SK-N-SH (cell line): ENCODE data around the gene CERS6. TPM values are rescaled to one million over a fixed set of nuclear protein-coding genes. Genes with fewer than 3 reads are reported as not detected.

Experiments
- CTCF ChIA-PET: fragments of 300-600, 350-600 bp; formaldehyde crosslinking; extraction: SDS; loops from one replicate; lab custom pipeline; 2021; lab: Yijun Ruan, JAX
- POLR2A ChIA-PET: fragments of 350-600 bp; sonication (Branson Sonifier 250); formaldehyde crosslinking; extraction: SDS; loops from one replicate; lab custom pipeline; 2020; ENCODE audit warnings: antibody characterized with exemption, inconsistent platforms; lab: Yijun Ruan, JAX
- DNase-seq: peaks from one replicate; pipeline ENCODE4 v3.0.0; 2012
- H2AFZ ChIP-seq: fragments of 200-600 bp; sonication (generic); 2 replicates; pipeline ENCODE4 v1.8.1; 2016; ENCODE audit warnings: antibody characterized with exemption, mild to moderate bottlenecking, low read depth
- H3F3A ChIP-seq: fragments of 200-600 bp; sonication (generic); replicated peaks from 2 replicates; pipeline ENCODE3; 2016; ENCODE audit warnings: antibody characterized with exemption, mild to moderate bottlenecking; ENCODE audit not compliant: insufficient read depth
- H3K27ac ChIP-seq, 2 experiments: fragments of 200-500 bp in 1 of 2; fragments of 200-600 bp in 1 of 2; sonication (Bioruptor generic) in 1 of 2; sonication (generic), shearing (Covaris generic) in 1 of 2; 2 replicates each; pipeline versions ENCODE4 v1.5.1 to v1.6.1; 2014 to 2016; ENCODE audit warnings: low read depth in 2 of 2, inconsistent platforms in 1 of 2, low read length in 1 of 2, mild to moderate bottlenecking in 1 of 2, mixed read lengths in 1 of 2
- H3K27me3 ChIP-seq: fragments of 200-600 bp; sonication (generic), shearing (Covaris generic); 2 replicates; pipeline ENCODE4 v1.6.1; 2016; ENCODE audit warnings: mixed run types; ENCODE audit not compliant: insufficient read depth
- H3K36me3 ChIP-seq, 2 experiments: fragments of 200-500 bp in 1 of 2; fragments of 200-600 bp in 1 of 2; sonication (Bioruptor generic) in 1 of 2; sonication (generic) in 1 of 2; replicated peaks in 1 of 2; 2 replicates each; pipeline versions ENCODE3 to v1.5.1; 2014 to 2016; ENCODE audit warnings: low read length in 1 of 2, mild to moderate bottlenecking in 1 of 2; ENCODE audit not compliant: insufficient read depth in 2 of 2, control insufficient read depth in 1 of 2
- H3K4me1 ChIP-seq, 2 experiments: fragments of 200-500 bp in 1 of 2; fragments of 200-600 bp in 1 of 2; sonication (Bioruptor generic) in 1 of 2; sonication (generic), shearing (Covaris generic) in 1 of 2; 2 replicates each; pipeline versions ENCODE4 v1.5.1 to v1.6.1; 2014 to 2016; ENCODE audit warnings: low read depth in 1 of 2, low read length in 1 of 2, mixed run types in 1 of 2; ENCODE audit not compliant: insufficient read depth in 2 of 2, control insufficient read depth in 1 of 2
- H3K4me2 ChIP-seq: fragments of 200-600 bp; sonication (generic), shearing (Covaris generic); 2 replicates; pipeline ENCODE4 v1.6.1; 2017; ENCODE audit warnings: mixed run types
- H3K4me3 ChIP-seq, 2 experiments: fragments of 200-500 bp in 1 of 2; fragments of 200-600 bp in 1 of 2; sonication (Bioruptor generic) in 1 of 2; sonication (generic), shearing (Covaris generic) in 1 of 2; 2 replicates each; pipeline versions ENCODE4 v1.5.1 to v1.8.1; 2014 to 2016; ENCODE audit warnings: low read depth in 2 of 2, inconsistent platforms in 1 of 2, low read length in 1 of 2, mild to moderate bottlenecking in 1 of 2, mixed read lengths in 1 of 2, moderate library complexity in 1 of 2
- H3K79me2 ChIP-seq: fragments of 200-600 bp; sonication (generic); 2 replicates; pipeline ENCODE4 v1.8.1; 2017; ENCODE audit warnings: mild to moderate bottlenecking; ENCODE audit not compliant: insufficient read depth
- H3K9ac ChIP-seq: fragments of 200-600 bp; sonication (generic); 2 replicates; pipeline ENCODE4 v1.6.1; 2017; ENCODE audit warnings: mixed run types
- H3K9me2 ChIP-seq: fragments of 200-600 bp; sonication (generic); 2 replicates; pipeline ENCODE4 v1.6.1; 2017; ENCODE audit warnings: mixed run types
- H3K9me3 ChIP-seq: fragments of 200-600 bp; sonication (generic); 2 replicates; pipeline ENCODE4 v1.6.1; 2017; ENCODE audit warnings: mixed run types, mild to moderate bottlenecking, moderate library complexity
- H4K20me1 ChIP-seq: fragments of 200-600 bp; sonication (generic); 2 replicates; pipeline ENCODE4 v1.6.1; 2017; ENCODE audit warnings: mild to moderate bottlenecking, mixed run types; ENCODE audit not compliant: insufficient read depth
- ELF1 ChIP-seq: IDR thresholded peaks from 2 replicates; pipeline ENCODE4 v1.4.0; 2012
- EZH2phosphoT487 ChIP-seq: fragments of 200-600 bp; sonication (generic); IDR thresholded peaks from 2 replicates; pipeline ENCODE4 v1.6.1; 2017; ENCODE audit warnings: low read depth, mixed run types, mild to moderate bottlenecking, antibody characterized with exemption, moderate library complexity, borderline replicate concordance
- GATA2 ChIP-seq: sonication (generic); formaldehyde crosslinking; IDR thresholded peaks from 2 replicates; pipeline ENCODE4 v1.5.0; 2020; ENCODE audit warnings: mild to moderate bottlenecking, missing genetic modification reagents
- MXI1 ChIP-seq: IDR thresholded peaks from 2 replicates; pipeline ENCODE4 v1.6.1; 2012; ENCODE audit warnings: mild to moderate bottlenecking, low read depth, low read length, improper control_type of control experiment
- POLR2AphosphoS5 ChIP-seq: IDR thresholded peaks from 2 replicates; pipeline ENCODE4 v1.6.1; 2012; ENCODE audit warnings: low read depth, low read length
- TEAD4 ChIP-seq: IDR thresholded peaks from 2 replicates; pipeline ENCODE4 v1.4.0; 2012; ENCODE audit warnings: mild to moderate bottlenecking, borderline replicate concordance; ENCODE audit not compliant: insufficient read depth
- YY1 ChIP-seq: IDR thresholded peaks from 2 replicates; pipeline ENCODE4 v1.4.0; 2012; ENCODE audit warnings: low read depth, mild to moderate bottlenecking
- WGBS: methylation state at CpG from one replicate; pipeline ENCODE4 v1.1.6; 2017; ENCODE audit warnings: low lambda C conversion rate; 5-methylcytosine and 5-hydroxymethylcytosine counted together
- polyA plus RNA-seq, 3 experiments: library from polyadenylated mRNA; depleted of rRNA; stranded (reverse); fragments of >200 nt; gene quantifications; 2 replicates each; pipeline ENCODE4 v1.2.3, GENCODE V29; 2012
- TF ChIP-seq, protein P1 (sequence below): IDR thresholded peaks from 2 replicates; pipeline ENCODE4 v1.4.0; 2012; ENCODE audit warnings: low read depth, borderline replicate concordance
- TF ChIP-seq, protein P2 (sequence below): fragments of 150-350 bp; IDR thresholded peaks from 2 replicates; pipeline ENCODE4 v1.6.1; 2017; ENCODE audit warnings: antibody characterized with exemption, low read length, low read depth, borderline replicate concordance
- TF ChIP-seq, protein P3 (sequence below): fragments of 200-600 bp; sonication (generic); IDR thresholded peaks from 2 replicates; pipeline ENCODE4 v1.6.1; 2017; ENCODE audit warnings: antibody characterized with exemption, mild to moderate bottlenecking, moderate library complexity

Gene CERS6
- polyA plus RNA-seq, 1 of the 3 experiments (the other 2 are of a cell fraction), result 1.8 TPM

DNA sequence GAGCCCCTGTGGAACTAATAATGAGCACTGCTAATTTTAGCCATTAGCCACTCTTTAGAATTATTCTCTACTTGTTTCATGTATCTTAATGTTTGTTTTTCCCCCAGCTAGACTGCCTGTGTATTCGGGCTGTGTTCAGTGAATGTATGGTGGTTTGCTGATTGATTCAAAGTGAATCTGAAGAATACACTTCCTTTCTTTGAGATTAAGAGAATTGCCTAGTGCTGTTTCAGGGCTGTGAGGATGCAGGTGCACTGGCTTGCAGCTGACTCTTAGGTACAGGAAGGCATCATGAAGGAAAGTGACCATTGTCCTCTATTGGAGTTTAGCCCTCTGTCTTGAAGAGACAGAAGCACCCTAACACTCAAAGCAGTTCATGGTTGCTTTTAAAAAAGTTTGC lies 138.7 kb downstream of the CERS6 start:
- H3K36me3 ChIP-seq, result no peaks in the 10 kb centered on the region
- H3K9me3 ChIP-seq, result no peaks in the 10 kb centered on the region
- no peak overlapping the region for H3K9ac ChIP-seq
- ChIA-PET CTCF (no interaction called here), POLR2A (no interaction called here)
- H3K27ac ChIP-seq, result no peak overlapping the region
- H3K4me3 ChIP-seq, result no peak overlapping the region
- H3K79me2 ChIP-seq, result no peaks in the 10 kb centered on the region
- no peak for DNase-seq
- H3F3A ChIP-seq, result no peaks in the 10 kb centered on the region
- peaks cover 0 to 4% of the 10 kb centered on the region in 2 experiments; a peak in 1 of 4 replicates for H3K4me1 ChIP-seq
- H3K4me2 ChIP-seq, result no peak overlapping the region
- no peaks in the 10 kb centered on the region for H4K20me1 ChIP-seq
- H3K9me2 ChIP-seq, result no peaks in the 10 kb centered on the region
- H2AFZ ChIP-seq, result no peak overlapping the region
- H3K27me3 ChIP-seq, result no peaks in the 10 kb centered on the region
- TF ChIP-seq, protein P1, sequence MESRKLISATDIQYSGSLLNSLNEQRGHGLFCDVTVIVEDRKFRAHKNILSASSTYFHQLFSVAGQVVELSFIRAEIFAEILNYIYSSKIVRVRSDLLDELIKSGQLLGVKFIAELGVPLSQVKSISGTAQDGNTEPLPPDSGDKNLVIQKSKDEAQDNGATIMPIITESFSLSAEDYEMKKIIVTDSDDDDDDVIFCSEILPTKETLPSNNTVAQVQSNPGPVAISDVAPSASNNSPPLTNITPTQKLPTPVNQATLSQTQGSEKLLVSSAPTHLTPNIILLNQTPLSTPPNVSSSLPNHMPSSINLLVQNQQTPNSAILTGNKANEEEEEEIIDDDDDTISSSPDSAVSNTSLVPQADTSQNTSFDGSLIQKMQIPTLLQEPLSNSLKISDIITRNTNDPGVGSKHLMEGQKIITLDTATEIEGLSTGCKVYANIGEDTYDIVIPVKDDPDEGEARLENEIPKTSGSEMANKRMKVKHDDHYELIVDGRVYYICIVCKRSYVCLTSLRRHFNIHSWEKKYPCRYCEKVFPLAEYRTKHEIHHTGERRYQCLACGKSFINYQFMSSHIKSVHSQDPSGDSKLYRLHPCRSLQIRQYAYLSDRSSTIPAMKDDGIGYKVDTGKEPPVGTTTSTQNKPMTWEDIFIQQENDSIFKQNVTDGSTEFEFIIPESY, result no peak
- TF ChIP-seq EZH2phosphoT487, result no peak
- TF ChIP-seq GATA2 (CRISPR knock-in tag), result no peak
- TF ChIP-seq POLR2AphosphoS5, result no peak
- TF ChIP-seq MXI1, result no peak
- TF ChIP-seq TEAD4, result no peak
- 86% methylated on average over 1 of the region's 1 CpG for WGBS

DNA sequence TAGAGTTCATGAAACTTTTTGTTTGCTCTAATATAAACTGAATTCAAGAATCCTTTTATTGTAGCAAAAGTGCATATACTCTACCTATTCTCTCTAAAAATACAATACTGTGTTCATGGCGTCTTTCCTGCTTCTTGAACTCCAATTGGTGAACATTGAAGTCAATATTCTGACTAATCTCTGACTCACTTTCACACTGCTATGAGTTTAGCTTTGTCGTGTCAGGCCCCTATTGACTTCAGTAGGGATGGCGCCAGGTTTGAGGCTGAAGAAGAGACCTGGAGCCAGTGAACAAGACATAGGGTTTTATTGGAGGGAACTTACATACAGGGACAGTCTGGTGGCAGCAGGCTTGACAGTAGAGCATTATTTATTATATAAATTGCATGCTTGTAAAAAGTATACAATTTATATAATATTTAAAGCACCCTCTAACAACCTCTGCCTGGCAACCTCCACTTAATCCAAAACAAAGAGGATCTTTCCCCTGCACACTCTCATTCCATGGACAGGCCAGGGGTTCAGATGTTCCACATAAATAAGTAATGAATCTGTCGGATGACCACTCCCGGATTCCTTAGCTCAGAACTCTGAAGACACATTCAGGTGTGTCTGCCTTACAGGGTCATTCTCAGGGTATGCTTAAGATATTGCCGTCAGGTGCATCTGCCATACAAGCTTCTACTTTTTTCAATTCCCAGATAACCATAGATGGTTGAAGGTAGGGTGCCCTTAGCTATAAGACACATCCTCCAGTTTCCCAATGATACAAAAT lies 141.0 kb downstream of the CERS6 start:
- no peak for DNase-seq
- WGBS, result 95% methylated on average over 6 of the region's 6 CpGs

More for the DNA sequence above, 141.0 kb downstream of the CERS6 start:
- H3K9me3 ChIP-seq, result no peaks in the 10 kb centered on the region
- H3K4me2 ChIP-seq, result no peak overlapping the region
- no peak overlapping the region for H3K9ac ChIP-seq
- no peak overlapping the region for H3K4me3 ChIP-seq
- no peaks in the 10 kb centered on the region for H3K27me3 ChIP-seq
- H3K36me3 ChIP-seq, result no peaks in the 10 kb centered on the region
- no peaks in the 10 kb centered on the region for H3K9me2 ChIP-seq
- no peak overlapping the region for H3K27ac ChIP-seq
- H3K79me2 ChIP-seq, result no peaks in the 10 kb centered on the region
- TF ChIP-seq EZH2phosphoT487 (no peak), ELF1 (no peak), YY1 (no peak), GATA2 (CRISPR knock-in tag) (no peak)
- TF ChIP-seq, protein P2, sequence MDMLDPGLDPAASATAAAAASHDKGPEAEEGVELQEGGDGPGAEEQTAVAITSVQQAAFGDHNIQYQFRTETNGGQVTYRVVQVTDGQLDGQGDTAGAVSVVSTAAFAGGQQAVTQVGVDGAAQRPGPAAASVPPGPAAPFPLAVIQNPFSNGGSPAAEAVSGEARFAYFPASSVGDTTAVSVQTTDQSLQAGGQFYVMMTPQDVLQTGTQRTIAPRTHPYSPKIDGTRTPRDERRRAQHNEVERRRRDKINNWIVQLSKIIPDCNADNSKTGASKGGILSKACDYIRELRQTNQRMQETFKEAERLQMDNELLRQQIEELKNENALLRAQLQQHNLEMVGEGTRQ, result no peak
- TF ChIP-seq, protein P3, sequence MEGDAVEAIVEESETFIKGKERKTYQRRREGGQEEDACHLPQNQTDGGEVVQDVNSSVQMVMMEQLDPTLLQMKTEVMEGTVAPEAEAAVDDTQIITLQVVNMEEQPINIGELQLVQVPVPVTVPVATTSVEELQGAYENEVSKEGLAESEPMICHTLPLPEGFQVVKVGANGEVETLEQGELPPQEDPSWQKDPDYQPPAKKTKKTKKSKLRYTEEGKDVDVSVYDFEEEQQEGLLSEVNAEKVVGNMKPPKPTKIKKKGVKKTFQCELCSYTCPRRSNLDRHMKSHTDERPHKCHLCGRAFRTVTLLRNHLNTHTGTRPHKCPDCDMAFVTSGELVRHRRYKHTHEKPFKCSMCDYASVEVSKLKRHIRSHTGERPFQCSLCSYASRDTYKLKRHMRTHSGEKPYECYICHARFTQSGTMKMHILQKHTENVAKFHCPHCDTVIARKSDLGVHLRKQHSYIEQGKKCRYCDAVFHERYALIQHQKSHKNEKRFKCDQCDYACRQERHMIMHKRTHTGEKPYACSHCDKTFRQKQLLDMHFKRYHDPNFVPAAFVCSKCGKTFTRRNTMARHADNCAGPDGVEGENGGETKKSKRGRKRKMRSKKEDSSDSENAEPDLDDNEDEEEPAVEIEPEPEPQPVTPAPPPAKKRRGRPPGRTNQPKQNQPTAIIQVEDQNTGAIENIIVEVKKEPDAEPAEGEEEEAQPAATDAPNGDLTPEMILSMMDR, result no peak
- TF ChIP-seq, all 33 proteins: peak for 0
- no peaks in the 10 kb centered on the region for H3F3A ChIP-seq
- no peaks in the 10 kb centered on the region for H4K20me1 ChIP-seq
- peaks cover 0 to 4% of the 10 kb centered on the region in 2 experiments; a peak in 1 of 4 replicates for H3K4me1 ChIP-seq
- H2AFZ ChIP-seq, result no peak overlapping the region
- ChIA-PET CTCF (interaction anchor here (1.0 kb wide), 1 partner anchor 18 kb away, joined by 3 read pairs; no protein-coding TSS in a partner anchor), POLR2A (no interaction called here)
